ENCODE data around the gene GRB10. TPM values are rescaled to one million over a fixed set of nuclear protein-coding genes. Genes with fewer than 3 reads are reported as not detected.
"Not testable (repeated sequence)": the region's sequence is repeated elsewhere in the genome, so short reads cannot be mapped to it uniquely, and the experiment has no call there.

Gene GRB10
- total RNA-seq, 1 experiment from 2014 or later: 0.10 TPM

DNA sequence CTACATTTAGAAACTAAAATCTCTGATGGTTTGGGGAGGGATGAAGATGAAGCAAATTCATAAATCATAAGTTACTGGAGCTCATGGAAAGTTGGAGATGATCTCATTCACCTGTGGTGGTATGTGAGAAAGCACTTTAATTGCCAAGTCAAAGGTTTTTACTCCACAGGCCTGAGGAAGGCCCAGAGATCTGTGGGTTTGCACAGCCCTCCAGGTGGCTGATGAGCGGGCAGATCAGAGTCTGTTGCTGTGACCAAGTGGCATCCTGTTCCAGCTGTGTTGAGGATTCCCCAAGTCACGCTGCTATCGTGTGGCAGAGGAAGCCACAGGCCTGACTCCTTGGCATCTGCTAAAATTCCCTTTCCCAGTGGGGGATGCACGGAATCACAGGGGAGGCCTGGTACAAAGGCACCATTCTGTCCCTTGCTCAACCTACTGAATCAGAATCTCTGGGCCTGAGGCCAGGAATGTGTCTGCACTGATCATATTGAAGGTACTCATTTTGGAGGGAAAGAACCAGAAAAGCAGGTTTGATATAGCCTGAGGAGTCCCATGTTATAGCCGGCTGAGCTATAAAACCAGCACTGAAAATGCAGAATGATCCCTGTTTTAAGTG is 197.8 kb downstream of the GRB10 start:
- no peak for DNase-seq (ENCODE audit: low read depth)

DNA sequence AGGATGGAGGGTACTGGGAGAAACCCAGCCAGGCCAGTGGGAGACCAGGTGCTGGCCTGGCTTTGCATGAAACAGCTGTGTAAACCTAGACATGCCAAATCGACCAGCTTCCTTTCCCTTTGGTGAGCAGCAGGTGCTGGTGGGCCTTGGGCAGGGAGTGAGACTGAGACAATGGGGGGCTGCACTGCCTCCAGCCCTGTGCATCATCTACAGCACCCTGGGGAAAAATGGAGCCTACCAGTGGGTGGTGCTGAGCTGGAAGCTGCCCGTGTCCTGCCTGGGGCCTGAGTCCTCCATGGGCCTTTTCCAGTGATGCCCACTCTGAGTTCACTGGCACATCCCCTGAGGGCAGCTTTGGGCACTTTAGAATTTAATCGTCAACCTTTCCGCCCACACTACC is 198.3 kb downstream of the GRB10 start:
- DNase-seq (ENCODE audit: low read depth): no peak

- DNase-seq (ENCODE audit: low read depth): not testable (repeated sequence)
Measured at GRCh38 chr7:50583295-50583694, 199.4 kb downstream of the GRB10 start.

DNA sequence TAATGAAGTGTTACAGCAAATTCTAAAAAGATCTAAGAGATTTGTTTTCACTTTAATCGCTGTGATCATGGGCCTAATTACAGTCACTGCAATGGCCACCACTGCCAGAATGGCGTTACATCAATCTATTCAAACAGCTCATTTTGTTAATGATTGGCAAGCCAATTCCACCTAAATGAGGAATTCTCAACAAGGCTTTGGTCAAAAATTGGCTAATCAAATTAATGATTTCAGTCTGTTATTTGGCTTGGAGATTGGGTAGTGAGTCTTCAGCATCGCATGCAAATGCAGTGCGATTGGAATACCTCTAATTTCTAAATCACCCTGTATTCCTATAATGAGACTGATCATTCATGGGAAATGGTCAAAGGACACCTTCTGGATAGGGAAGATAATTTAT is 200.4 kb downstream of the GRB10 start:
- DNase-seq (ENCODE audit: low read depth): not testable (repeated sequence)

GRCh38 chr7:50580666-50581065 is 202.0 kb downstream of the GRB10 start:
- not testable (repeated sequence) for DNase-seq (ENCODE audit: low read depth)

DNA sequence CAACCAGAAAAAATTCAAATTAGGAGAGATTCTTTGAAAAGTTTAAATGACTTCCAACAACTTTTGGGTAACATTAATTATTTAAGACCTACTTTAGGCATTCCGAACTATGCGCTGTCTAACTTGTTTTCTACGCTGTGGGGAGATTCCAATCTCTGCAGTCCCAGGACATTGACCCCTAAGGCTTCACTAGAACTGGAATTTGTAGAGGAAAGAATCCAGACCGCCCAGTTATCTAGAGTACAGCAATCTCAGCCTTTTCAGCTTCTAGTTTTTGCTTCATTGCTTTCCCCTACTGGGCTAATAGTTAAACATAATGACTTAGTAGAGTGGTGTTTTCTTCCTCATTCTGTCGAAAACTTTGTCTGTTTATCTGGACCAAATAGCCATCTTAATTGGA is 202.6 kb downstream of the GRB10 start:
- DNase-seq (ENCODE audit: low read depth): no peak

- DNase-seq (ENCODE audit: low read depth): not testable (repeated sequence)
Measured at GRCh38 chr7:50578105-50578504, 204.6 kb downstream of the GRB10 start.

- DNase-seq (ENCODE audit: low read depth): no peak
Measured at GRCh38 chr7:50577569-50577968, 205.1 kb downstream of the GRB10 start.

DNA sequence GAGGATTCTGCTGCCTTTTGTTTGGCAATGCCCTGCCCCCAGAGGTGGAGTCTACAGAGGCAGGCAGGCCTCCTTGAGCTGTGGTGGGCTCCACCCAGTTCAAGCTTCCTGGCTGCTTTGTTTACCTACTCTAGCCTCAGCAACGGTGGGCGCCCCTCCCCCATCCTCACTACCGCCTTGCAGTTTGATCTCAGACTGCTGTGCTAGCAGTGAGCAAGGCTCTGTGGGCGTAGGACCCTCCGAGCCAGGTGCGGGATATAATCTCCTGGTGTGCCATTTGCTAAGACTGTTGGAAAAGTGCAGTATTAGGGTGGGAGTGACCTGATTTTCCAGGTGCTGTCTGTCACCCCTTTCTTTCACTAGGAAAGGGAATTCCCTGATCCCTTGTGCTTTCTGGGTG is 206.3 kb downstream of the GRB10 start:
- not testable (repeated sequence) for DNase-seq (ENCODE audit: low read depth)

GRCh38 chr7:50567715-50568261 is 214.9 kb downstream of the GRB10 start:
- no peak for DNase-seq (ENCODE audit: low read depth)

GRCh38 chr7:50565977-50566376 is 216.7 kb downstream of the GRB10 start:
- no peak for DNase-seq (ENCODE audit: low read depth)

GRCh38 chr7:50565559-50565916 is 217.2 kb downstream of the GRB10 start:
- DNase-seq (ENCODE audit: low read depth): no peak

GRCh38 chr7:50564640-50565558 is 217.8 kb downstream of the GRB10 start, which contains the start of gene DDC:
DDC (minus strand) TSS chr7:50565405; CDS start chr7:50544085, 21,320 bp downstream.
- DNase-seq (ENCODE audit: low read depth): no peak

DNA sequence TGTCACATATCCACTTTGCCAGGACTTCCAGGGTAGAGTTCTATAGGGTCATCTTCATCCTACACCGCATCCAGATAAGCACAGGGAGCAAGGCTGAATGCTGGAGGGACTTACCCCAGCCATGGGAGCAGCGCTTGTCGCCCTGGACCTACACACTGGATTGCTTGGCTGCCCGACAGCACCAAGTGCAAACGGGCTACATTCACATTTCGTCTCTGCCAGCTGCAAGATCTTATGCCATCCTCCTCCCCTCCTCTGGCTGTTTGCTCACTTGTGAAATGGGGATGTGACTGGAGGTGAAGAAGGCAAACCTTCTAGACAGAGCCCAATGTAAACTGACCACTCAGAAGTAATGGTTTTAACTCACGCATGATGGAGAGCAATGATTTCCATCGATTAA is 218.5 kb downstream of the GRB10 start:
- DNase-seq (ENCODE audit: low read depth): no peak

GRCh38 chr7:50562136-50562535 is 220.6 kb downstream of the GRB10 start:
- DNase-seq (ENCODE audit: low read depth): no peak

DNA sequence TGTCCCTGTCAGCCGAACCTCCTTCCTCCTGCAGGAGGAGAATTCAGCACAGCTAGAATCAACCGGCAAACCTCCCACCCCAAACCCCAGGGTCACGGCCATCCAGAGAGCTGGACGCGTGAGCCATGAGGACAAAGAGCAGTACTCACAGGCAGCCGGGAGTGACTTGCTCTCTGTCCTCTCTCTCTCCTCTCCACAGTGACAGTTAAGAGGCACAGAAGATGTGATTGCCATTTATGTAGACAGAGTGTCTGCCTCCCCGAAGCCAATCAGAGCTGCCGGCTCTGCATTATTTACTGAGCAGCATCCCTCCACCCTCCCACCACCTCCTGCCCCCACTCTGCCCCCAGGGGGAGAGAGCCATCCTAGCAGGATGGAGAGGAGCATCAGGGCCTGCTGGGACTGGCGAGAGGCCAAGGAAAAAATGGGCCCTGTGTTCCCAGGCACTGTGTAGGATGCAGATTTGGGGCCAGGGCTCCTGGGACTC is 221.8 kb downstream of the GRB10 start:
- no peak for DNase-seq (ENCODE audit: low read depth)

DNA sequence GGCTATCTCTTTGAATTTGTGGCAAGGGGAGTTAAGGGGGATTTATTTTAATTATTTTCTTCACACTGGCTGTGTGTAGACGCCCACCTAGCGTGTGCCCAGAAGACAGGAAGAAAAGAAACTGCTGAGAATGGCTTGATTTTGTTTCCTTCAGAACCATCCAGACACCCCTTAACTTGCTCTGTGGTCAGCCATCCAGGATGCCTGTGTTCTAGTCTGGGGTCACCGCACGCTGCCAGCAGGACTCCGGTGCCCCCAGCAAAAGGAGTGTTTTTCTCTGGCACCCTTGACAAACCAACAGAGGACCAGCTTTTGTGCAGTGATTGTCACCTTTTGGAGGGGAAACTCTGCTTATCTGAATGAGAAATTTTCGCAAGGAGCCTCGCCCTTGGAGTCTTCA is 222.8 kb downstream of the GRB10 start:
- DNase-seq (ENCODE audit: low read depth): no peak

DNA sequence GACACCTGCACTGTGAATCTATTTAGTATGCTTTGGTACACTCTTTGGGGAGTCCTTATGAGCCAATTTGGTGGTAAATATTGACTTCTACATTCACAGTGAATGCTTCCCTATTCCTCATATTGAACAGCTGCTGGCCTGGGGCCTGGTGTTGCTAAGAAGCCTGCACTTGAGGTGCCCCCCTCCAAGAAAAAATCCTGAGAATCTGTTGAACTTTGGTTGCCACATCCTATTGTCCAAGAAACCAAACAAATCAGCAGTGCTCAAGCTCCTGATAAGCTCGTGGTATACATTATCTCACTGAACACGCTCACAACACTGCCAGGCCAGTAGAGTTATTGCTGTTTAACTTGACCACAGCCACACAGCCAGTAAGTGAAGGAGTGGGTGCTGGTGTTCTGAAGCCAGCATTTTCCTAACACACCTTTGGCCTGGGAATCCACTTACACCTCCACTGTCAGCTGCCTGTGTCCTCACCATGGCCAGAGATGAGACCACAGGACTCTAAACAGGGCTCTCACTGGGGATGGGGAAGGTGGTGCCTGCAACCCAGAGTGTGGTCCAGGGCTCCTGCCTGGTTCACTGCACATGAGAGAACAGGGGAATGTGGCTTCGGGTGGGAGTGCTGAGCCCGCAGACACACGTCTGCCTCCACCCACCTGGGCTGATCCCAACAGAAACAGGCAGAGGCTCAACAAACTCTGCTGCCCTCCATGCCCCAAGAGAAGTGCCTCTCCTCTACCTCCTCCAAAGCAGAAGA is 224.2 kb downstream of the GRB10 start:
- DNase-seq (ENCODE audit: low read depth): no peak

DNA sequence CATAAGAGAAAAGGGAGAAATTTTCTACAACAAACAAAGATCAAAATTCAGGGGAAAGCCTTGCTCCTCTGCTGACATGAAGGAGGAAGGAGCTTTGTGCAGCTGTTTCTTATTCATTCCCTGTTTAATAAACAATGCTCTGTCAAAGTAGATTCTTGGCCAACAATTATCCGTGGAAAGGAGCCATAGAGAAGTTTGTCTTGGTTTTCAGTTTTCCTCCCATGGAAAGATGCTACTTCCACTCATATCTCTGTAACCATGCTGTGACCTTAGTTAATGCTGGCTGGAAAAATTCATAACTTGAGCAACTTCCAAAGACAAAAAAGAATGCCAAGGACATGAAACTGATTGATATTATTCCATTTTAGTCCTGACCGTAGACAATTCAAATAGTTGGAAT is 225.6 kb downstream of the GRB10 start:
- no peak for DNase-seq (ENCODE audit: low read depth)

DNA sequence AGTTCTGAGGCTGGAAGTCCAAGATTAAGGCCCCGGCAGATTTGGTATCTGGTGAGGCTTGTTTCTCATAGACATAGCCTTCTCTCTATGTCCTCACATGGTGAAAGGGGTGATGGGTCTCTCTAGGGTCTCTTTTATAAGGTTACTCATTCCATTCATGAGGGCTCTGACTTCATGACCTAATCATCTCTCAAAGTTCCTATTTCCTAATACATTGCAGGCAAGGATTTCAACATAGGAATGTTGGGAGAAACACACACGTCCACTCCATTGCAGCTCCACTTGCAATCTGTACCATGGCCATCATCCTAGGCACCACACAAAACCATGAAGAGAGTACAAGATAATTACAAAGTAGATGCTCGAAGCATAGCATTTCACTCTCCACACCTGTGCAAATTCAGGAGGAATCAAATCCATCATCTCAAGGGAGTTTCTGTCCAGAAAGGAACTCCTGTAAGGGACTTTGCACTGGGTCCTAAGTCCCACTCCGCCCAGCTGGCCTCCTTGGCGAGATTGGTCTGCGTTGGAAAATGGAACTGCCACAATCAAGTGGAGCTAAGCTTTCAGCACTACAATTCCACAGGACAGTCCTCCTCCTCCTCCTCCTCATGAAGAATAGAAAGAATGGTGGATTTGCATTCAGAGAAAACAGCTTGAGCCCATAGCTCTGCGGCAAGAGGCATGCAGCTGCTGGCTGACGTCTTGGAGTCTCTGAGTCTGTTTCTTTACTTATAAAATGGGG is 226.3 kb downstream of the GRB10 start:
- DNase-seq (ENCODE audit: low read depth): no peak

- DNase-seq (ENCODE audit: low read depth): no peak
Measured at GRCh38 chr7:50555594-50556140, 227.0 kb downstream of the GRB10 start.
